GM13976 (cell line): ENCODE measurements around the gene IL10.

Source experiments
- DNase-seq: peaks from one replicate; pipeline ENCODE4 v3.0.0; 2012; ENCODE audit warnings: low spot score
- CTCF ChIP-seq: IDR thresholded peaks from 2 replicates; pipeline ENCODE4 v1.5.1; 2012; ENCODE audit warnings: borderline replicate concordance, mild to moderate bottlenecking; ENCODE audit not compliant: insufficient read depth; ENCODE audit errors: extremely low read depth, missing control alignments, control extremely low read depth
- in situ Hi-C: fragments of 300-500 bp; cut with MboI; formaldehyde crosslinking; loops from one replicate; pipeline ENCODE4 v1.12.0; 2022; ENCODE audit warnings: low sequenced_read_pairs, mixed read lengths, inconsistent platforms; ENCODE audit not compliant: unreplicated experiment

The IL10 gene

GRCh38 chr1:206778031-206778430 lies 5.7 kb upstream of the IL10 start:
- DNase-seq: no peak
- in situ Hi-C loops: no loop called here
- TF ChIP-seq CTCF: no peak

- DNase-seq: no peak
- no peak for TF ChIP-seq CTCF
Observed at GRCh38 chr1:206776229-206776628, 3.9 kb upstream of the IL10 start.

GRCh38 chr1:206774093-206774492 lies 1.8 kb upstream of the IL10 start:
- no peak for DNase-seq
- in situ Hi-C loops: no loop called here
- TF ChIP-seq CTCF: no peak

More at GRCh38 chr1:206776229-206776628, 3.9 kb upstream of the IL10 start:
- in situ Hi-C loops: no loop called here

- TF ChIP-seq CTCF: no peak
- DNase-seq: no peak
- in situ Hi-C loops: no loop called here
Observed at GRCh38 chr1:206771338-206771692, 979 bp downstream of the IL10 start.

- TF ChIP-seq CTCF: no peak
- in situ Hi-C loops: no loop called here
- no peak for DNase-seq
Observed at GRCh38 chr1:206770531-206771337, 1.6 kb downstream of the IL10 start, which contains the start of gene IL19. IL19 (plus strand) TSS chr1:206770773; CDS start chr1:206836663, 65,890 bp downstream.

- in situ Hi-C loops: no loop called here
- no peak for TF ChIP-seq CTCF
- peak; percentile 74 for DNase-seq
Observed at GRCh38 chr1:206769304-206769731, 3.0 kb downstream of the IL10 start.
